HepG2 (cell line): Measurements from ENCODE around the gene PTCRA. TPM values are rescaled to one million over a fixed set of nuclear protein-coding genes. Genes with fewer than 3 reads are reported as not detected.

ENCODE experiments used
- ARID2 ChIP-seq: sonication (generic); formaldehyde crosslinking; IDR thresholded peaks from 2 replicates; pipeline ENCODE4 v1.8.1; 2022; ENCODE audit warnings: mild to moderate bottlenecking, missing genetic modification reagents, borderline replicate concordance
- CREM ChIP-seq, 2 experiments: sonication (generic) in 1 of 2; formaldehyde crosslinking in 1 of 2; IDR thresholded peaks; 2 replicates each; pipeline versions ENCODE4 v1.4.0 to v1.6.1; 2016 to 2020; ENCODE audit warnings: antibody characterized with exemption in 1 of 2, mild to moderate bottlenecking in 1 of 2, missing genetic modification reagents in 1 of 2
- HDAC2 ChIP-seq: sonication (generic); formaldehyde crosslinking; IDR thresholded peaks from 2 replicates; pipeline ENCODE4 v1.4.0; 2020; ENCODE audit warnings: missing genetic modification reagents
- KAT8 ChIP-seq: IDR thresholded peaks from 2 replicates; pipeline ENCODE4 v1.6.1; 2016; ENCODE audit warnings: missing genetic modification reagents, missing compliant biosample characterization
- KDM5B ChIP-seq: sonication (generic); formaldehyde crosslinking; IDR thresholded peaks from 2 replicates; pipeline ENCODE4 v1.4.0; 2020; ENCODE audit warnings: missing genetic modification reagents, mild to moderate bottlenecking, borderline replicate concordance
- NFE2L2 ChIP-seq: fragments of 150-350 bp; IDR thresholded peaks from 2 replicates; pipeline ENCODE4 v1.6.1; 2014; ENCODE audit warnings: low read length
- RXRB ChIP-seq: IDR thresholded peaks from 2 replicates; pipeline ENCODE4 v1.6.1; 2016; ENCODE audit warnings: borderline replicate concordance, missing genetic modification reagents, missing compliant biosample characterization
- SOX13 ChIP-seq, 3 experiments: fragments of 450-650 bp in 1 of 3; sonication (generic) in 1 of 3; formaldehyde crosslinking in 1 of 3; IDR thresholded peaks in 2 of 3; conservative IDR thresholded peaks in 1 of 3; 2 replicates each; pipeline versions ENCODE4 v1.5.0 to v1.6.1; 2016 to 2020; ENCODE audit warnings: antibody characterized with exemption in 1 of 3, mild to moderate bottlenecking in 1 of 3, missing compliant biosample characterization in 1 of 3, missing genetic modification reagents in 1 of 3, moderate library complexity in 1 of 3
- ZBTB20 ChIP-seq: sonication (generic); formaldehyde crosslinking; IDR thresholded peaks from 2 replicates; pipeline ENCODE4 v1.8.1; 2023; ENCODE audit warnings: missing genetic modification reagents, low read depth, mild to moderate bottlenecking, borderline replicate concordance
- ZNF20 ChIP-seq: sonication (generic); formaldehyde crosslinking; IDR thresholded peaks from 2 replicates; pipeline ENCODE4 v1.4.0; 2020; ENCODE audit warnings: mild to moderate bottlenecking, moderate library complexity, missing genetic modification reagents
- ZNF451 ChIP-seq: sonication (generic); formaldehyde crosslinking; IDR thresholded peaks from 2 replicates; pipeline ENCODE4 v1.5.0; 2020; ENCODE audit warnings: mild to moderate bottlenecking, missing genetic modification reagents
- ZNF572 ChIP-seq: sonication (generic); formaldehyde crosslinking; IDR thresholded peaks from 2 replicates; pipeline ENCODE4 v1.5.1; 2020; ENCODE audit warnings: mild to moderate bottlenecking, missing genetic modification reagents
- ZNF607 ChIP-seq: sonication (generic); formaldehyde crosslinking; IDR thresholded peaks from 2 replicates; pipeline ENCODE4 v1.5.1; 2020; ENCODE audit warnings: missing genetic modification reagents, mild to moderate bottlenecking, borderline replicate concordance
- ZNF737 ChIP-seq: sonication (generic); formaldehyde crosslinking; IDR thresholded peaks from 2 replicates; pipeline ENCODE4 v1.5.0; 2020; ENCODE audit warnings: missing genetic modification reagents, mild to moderate bottlenecking, borderline replicate concordance
- polyA plus RNA-seq, 8 experiments: library from polyadenylated mRNA; depleted of rRNA in 3 of 8; stranded (reverse) in 7 of 8; unstranded in 1 of 8; fragments of >200 nt; fragmentation: Illumina TruSeq in 4 of 8; extraction: Trizol in 4 of 8; gene quantifications; 2 replicates each; pipeline versions ENCODE4 v1.2.1 to v1.2.3, GENCODE V29; 2011 to 2016; ENCODE audit warnings: low read depth in 4 of 8, missing spikeins in 1 of 8, mixed read lengths in 1 of 8; ENCODE audit not compliant: insufficient read depth in 1 of 8
- total RNA-seq, 5 experiments: library from RNA; depleted of rRNA; stranded (reverse); fragments of >200 nt; fragmentation: Illumina TruSeq; extraction: Trizol; gene quantifications; 2 replicates each; pipeline ENCODE4 v1.2.3, GENCODE V29; 2016; ENCODE audit warnings: low read depth in 1 of 5
- TF ChIP-seq, protein P1 (sequence below), 2 experiments: sonication (generic) in 1 of 2; formaldehyde crosslinking in 1 of 2; IDR thresholded peaks; 2 replicates each; pipeline versions ENCODE4 v1.4.0 to v1.6.1; 2018 to 2020; ENCODE audit warnings: missing genetic modification reagents in 2 of 2, borderline replicate concordance in 1 of 2, low read depth in 1 of 2, mild to moderate bottlenecking in 1 of 2, missing biosample characterization in 1 of 2
- TF ChIP-seq, protein P2 (sequence below): sonication (generic); formaldehyde crosslinking; IDR thresholded peaks from 2 replicates; pipeline ENCODE4 v1.5.0; 2020; ENCODE audit warnings: mild to moderate bottlenecking, missing genetic modification reagents, borderline replicate concordance

The PTCRA gene
- total and polyA plus RNA-seq, 2 of the 13 experiments (the other 11 are each of a cell fraction or from before 2014, with no cell fraction given): not detected

DNA sequence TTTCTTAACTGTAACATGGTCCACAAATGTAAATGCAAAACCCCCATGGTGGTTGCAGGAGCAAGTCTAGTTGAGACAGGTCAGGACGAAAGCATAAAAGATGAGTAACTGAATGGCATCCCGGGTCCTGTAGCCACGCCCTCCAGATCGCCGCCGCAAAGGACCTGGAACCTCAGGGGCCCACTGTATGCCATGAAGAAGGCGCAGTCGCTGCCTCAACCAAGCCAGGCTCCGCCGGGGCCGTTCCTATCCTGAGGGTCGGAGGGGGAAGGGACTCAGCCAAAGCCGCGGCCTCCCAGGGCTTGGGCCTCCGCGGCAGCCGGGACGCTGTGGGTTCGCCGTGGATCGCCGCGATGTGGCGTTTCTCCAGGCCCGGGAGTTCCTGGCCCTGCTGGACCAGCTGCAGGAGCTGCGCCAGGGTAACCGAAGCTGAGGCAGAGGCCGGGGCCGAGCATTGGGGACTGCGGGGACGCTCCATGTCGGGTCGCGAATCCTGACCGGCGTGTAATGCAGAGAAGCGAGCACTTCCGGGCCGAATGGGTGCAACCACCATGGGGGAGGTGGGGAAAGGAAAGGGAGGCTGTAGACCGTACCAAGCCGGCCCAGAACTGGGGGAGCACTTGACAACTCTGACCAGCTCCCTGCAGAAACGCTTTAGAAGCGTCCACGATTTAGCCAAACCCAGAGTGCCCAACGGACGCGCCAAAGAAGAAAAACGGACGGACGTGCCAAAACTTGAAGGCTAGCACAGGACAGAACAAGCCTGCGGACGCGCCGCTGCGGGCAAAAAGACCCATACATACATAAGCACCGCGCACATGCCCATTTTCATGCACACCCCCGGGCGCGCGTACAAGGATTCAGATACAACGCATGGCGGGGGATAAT is 25.3 kb upstream of the PTCRA start (continued):
- TF ChIP-seq ZNF737 (CRISPR knock-in tag) (peak; percentile 98; the same call in 1 of the 2 replicates), RXRB (peak; percentile 56), ZNF451 (CRISPR knock-in tag) (peak; percentile 98), CREM (IDR thresholded peaks at IDR 0.05) (peak; percentile 35; the same call in 1 of the 2 replicates), CREM (CRISPR knock-in tag; IDR thresholded peaks at IDR 0.05) (no peak), HDAC2 (peak; percentile 39; the same call in 1 of the 2 replicates), KDM5B (peak; percentile 97), ZBTB20 (CRISPR knock-in tag) (peak; percentile 91; the same call in 1 of the 2 replicates), NFE2L2 (no peak), SOX13 (IDR thresholded peaks at IDR 0.05) (peak; percentile 74; the same call in 1 of the 2 replicates), SOX13 (CRISPR knock-in tag; conservative IDR thresholded peaks at IDR 0.05 in 1 of 2, IDR thresholded peaks at IDR 0.05 in 1 of 2) (peak; percentile 40 to 92), ZNF20 (no peak), KAT8 (peak; percentile 91), ARID2 (peak; percentile 95), ZNF607 (peak; percentile 91; the same call in 1 of the 2 replicates), ZNF572 (CRISPR knock-in tag) (no peak)
- TF ChIP-seq, protein P1, sequence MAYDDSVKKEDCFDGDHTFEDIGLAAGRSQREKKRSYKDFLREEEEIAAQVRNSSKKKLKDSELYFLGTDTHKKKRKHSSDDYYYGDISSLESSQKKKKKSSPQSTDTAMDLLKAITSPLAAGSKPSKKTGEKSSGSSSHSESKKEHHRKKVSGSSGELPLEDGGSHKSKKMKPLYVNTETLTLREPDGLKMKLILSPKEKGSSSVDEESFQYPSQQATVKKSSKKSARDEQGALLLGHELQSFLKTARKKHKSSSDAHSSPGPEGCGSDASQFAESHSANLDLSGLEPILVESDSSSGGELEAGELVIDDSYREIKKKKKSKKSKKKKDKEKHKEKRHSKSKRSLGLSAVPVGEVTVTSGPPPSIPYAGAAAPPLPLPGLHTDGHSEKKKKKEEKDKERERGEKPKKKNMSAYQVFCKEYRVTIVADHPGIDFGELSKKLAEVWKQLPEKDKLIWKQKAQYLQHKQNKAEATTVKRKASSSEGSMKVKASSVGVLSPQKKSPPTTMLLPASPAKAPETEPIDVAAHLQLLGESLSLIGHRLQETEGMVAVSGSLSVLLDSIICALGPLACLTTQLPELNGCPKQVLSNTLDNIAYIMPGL (CRISPR knock-in tag; IDR thresholded peaks at IDR 0.05; ENCODE audit: borderline replicate concordance in 1 of 2, low read depth in 1 of 2): peak; percentile 85 to 97; a peak in 3 of 4 replicates
- TF ChIP-seq, protein P2, sequence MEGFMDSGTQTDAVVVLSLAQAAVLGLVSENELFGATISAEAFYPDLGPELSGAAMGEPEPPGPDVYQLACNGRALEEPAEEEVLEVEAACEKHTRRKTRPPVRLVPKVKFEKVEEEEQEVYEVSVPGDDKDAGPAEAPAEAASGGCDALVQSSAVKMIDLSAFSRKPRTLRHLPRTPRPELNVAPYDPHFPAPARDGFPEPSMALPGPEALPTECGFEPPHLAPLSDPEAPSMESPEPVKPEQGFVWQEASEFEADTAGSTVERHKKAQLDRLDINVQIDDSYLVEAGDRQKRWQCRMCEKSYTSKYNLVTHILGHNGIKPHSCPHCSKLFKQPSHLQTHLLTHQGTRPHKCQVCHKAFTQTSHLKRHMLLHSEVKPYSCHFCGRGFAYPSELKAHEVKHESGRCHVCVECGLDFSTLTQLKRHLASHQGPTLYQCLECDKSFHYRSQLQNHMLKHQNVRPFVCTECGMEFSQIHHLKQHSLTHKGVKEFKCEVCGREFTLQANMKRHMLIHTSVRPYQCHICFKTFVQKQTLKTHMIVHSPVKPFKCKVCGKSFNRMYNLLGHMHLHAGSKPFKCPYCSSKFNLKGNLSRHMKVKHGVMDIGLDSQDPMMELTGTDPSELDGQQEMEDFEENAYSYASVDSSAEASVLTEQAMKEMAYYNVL (CRISPR knock-in tag): peak; percentile 94
